Epithelial cell of proximal tubule (primary cell): ENCODE results near the gene HINT3. TPM values are rescaled to one million over a fixed set of nuclear protein-coding genes. Genes with fewer than 3 reads are reported as not detected.
A peak's percentile ranks its signal among the peaks of the same experiment; 100 is the strongest.

Experiments
- DNase-seq: peaks from one replicate; pipeline ENCODE4 v3.0.0-alpha.2; 2011; ENCODE audit warnings: low read depth
- H3K4me3 ChIP-seq: 2 replicates; pipeline ENCODE4 v1.5.1; 2011; ENCODE audit warnings: low read depth, mild to moderate bottlenecking, low read length
- CTCF ChIP-seq: conservative IDR thresholded peaks from 2 replicates; pipeline ENCODE4 v1.5.1; 2012; ENCODE audit warnings: low read depth, mild to moderate bottlenecking, low read length
- total RNA-seq: library from RNA; depleted of rRNA; stranded (reverse); fragments of >200 nt; gene quantifications from 2 replicates; pipeline ENCODE4 v1.2.3, GENCODE V29; 2015

The HINT3 gene
- total RNA-seq, 1 donor from 2014 or later = 12.8 TPM

GRCh38 chr6:125985979-125986300 lies 29.4 kb downstream of the HINT3 start:
- TF ChIP-seq CTCF = no peak
- peak overlapping the region; percentile 99 for H3K4me3 ChIP-seq
- no peak for DNase-seq

- no peak for DNase-seq
- H3K4me3 ChIP-seq = peak within 1 kb of the TSS; percentile 99
- no peak for TF ChIP-seq CTCF
These were observed 29.9 kb downstream of the HINT3 start, which contains the start of gene TRMT11 for GRCh38 chr6:125986301-125987025. TRMT11 (plus strand) TSS chr6:125986540; CDS start chr6:125986551, 11 bp downstream.

GRCh38 chr6:125987026-125987617 lies 30.6 kb downstream of the HINT3 start:
- TF ChIP-seq CTCF = no peak
- DNase-seq = no peak

DNA sequence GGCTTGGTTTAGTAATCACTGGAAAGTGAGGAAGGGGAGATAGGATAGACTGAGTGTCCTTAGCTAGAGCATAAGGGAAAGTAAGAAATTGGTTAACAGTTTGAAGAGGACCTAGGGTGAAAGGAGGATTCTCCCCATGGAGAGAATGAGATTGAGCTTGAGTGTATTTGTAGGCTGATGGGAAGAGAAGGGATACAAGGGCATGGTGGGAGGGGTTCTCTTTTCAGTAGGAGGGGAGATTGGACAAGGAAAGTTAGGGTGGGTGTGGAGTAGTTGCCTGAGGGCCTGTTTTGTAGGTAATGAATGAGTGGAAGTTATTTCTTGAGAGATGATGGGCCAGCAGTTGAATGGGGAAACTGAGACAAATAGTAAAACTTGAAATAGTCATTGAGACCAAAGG lies 31.7 kb downstream of the HINT3 start:
- no peak for TF ChIP-seq CTCF
- DNase-seq = no peak
- H3K4me3 ChIP-seq = no peak overlapping the region

More at GRCh38 chr6:125987026-125987617, 30.6 kb downstream of the HINT3 start:
- H3K4me3 ChIP-seq = peak overlapping the region; percentile 99

DNA sequence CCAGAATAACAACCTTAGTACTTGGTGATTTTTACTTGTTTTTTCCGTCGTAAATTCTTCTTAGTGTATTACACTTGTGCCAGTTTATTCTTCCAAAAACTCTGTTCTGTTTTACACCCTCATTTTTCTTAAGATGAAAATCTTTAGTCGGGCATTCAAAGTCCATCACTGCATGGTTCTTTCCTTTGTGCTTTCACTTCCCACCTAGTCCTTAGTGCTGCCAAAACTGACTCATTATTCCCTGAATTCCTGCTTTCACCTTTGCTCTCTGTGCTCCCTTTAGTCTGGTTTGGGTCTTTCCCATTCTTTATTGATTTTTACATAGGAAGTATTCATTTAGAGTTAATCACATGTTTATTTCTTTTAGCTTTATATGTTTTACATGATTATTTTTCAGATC lies 33.1 kb downstream of the HINT3 start:
- H3K4me3 ChIP-seq = no peak overlapping the region
- no peak for TF ChIP-seq CTCF
- no peak for DNase-seq

DNA sequence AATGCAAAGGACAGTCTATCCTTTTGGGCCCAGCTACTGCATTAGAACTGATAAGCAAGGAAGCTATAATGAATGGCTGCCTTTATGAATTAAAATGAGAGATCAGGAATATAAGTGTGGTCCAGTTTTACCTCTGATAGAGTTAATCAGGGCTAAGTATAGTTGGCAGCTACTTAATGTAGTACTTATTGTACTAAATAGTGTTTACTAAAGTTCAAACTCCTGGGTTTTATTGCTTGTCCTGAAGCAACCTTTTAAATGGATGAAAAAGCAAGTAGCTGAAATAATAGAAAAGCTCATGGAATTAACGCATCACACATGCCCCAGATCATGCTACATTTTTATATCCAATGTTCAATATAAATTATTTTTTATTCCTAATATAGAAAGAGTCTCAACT lies 35.1 kb downstream of the HINT3 start:
- no peak for DNase-seq
- no peak for TF ChIP-seq CTCF
- H3K4me3 ChIP-seq = no peak overlapping the region
